ENCODE data around the gene SLC6A13.

The SLC6A13 gene

DNA sequence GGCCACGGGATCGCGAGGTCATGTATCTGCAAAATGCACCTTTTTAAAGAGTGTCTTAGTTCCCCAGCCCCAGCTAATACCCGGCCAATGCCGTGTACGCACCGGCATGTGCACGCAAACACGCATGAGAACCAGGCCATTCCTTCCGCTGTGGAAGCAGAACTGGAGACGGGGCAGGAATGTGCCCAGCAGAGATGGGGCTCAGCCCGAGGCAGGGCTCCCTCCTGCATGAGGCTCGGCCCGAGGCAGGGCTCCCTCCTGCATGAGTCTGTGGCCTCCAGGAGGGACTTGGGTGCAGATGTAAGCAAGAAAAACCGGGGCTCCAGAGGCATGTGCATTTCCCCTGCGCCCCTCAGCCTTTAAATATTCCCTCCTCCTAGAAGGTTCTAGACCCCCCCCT lies 86.9 kb downstream of the SLC6A13 start:
- no peaks in the 10 kb centered on the region for H3K27me3 ChIP-seq (ENCODE audit: insufficient read depth, low read depth)
- H3K4me3 ChIP-seq (IDR thresholded peaks at IDR 0.05; ENCODE audit: insufficient read depth, low read depth, low read length) = no peak overlapping the region
- H4K20me1 ChIP-seq (ENCODE audit: insufficient read depth) = no peaks in the 10 kb centered on the region
- H2AFZ ChIP-seq (ENCODE audit: low read depth) = no peak overlapping the region
- no peaks in the 10 kb centered on the region for H3K36me3 ChIP-seq (ENCODE audit: insufficient read depth)
- peaks cover 9% of the 10 kb centered on the region for H3K4me1 ChIP-seq (ENCODE audit: low read depth, poor library complexity, severe bottlenecking)
- no peak overlapping the region for H3K27ac ChIP-seq
- no peak overlapping the region for H3K9ac ChIP-seq
- H3K4me2 ChIP-seq = no peak overlapping the region; the same call in 1 of the 2 replicates
- H3K79me2 ChIP-seq (ENCODE audit: insufficient read depth, low read depth) = no peaks in the 10 kb centered on the region
- TF ChIP-seq CTCF (conservative IDR thresholded peaks at IDR 0.05; ENCODE audit: low read depth, low read length) = no peak

GRCh38 chr12:175250-175649 lies 87.4 kb downstream of the SLC6A13 start:
- no peaks in the 10 kb centered on the region for H3K27me3 ChIP-seq (ENCODE audit: insufficient read depth, low read depth)
- no peaks in the 10 kb centered on the region for H3K79me2 ChIP-seq (ENCODE audit: insufficient read depth, low read depth)
- H3K9ac ChIP-seq = no peak overlapping the region
- H2AFZ ChIP-seq (ENCODE audit: low read depth) = no peak overlapping the region
- no peaks in the 10 kb centered on the region for H4K20me1 ChIP-seq (ENCODE audit: insufficient read depth)
- peaks cover 9% of the 10 kb centered on the region for H3K4me1 ChIP-seq (ENCODE audit: low read depth, poor library complexity, severe bottlenecking)
- no peak overlapping the region for H3K27ac ChIP-seq
- H3K4me2 ChIP-seq = no peak overlapping the region
- no peaks in the 10 kb centered on the region for H3K36me3 ChIP-seq (ENCODE audit: insufficient read depth)
- H3K4me3 ChIP-seq (IDR thresholded peaks at IDR 0.05; ENCODE audit: insufficient read depth, low read depth, low read length) = no peak overlapping the region
- no peak for TF ChIP-seq CTCF (conservative IDR thresholded peaks at IDR 0.05; ENCODE audit: low read depth, low read length)

DNA sequence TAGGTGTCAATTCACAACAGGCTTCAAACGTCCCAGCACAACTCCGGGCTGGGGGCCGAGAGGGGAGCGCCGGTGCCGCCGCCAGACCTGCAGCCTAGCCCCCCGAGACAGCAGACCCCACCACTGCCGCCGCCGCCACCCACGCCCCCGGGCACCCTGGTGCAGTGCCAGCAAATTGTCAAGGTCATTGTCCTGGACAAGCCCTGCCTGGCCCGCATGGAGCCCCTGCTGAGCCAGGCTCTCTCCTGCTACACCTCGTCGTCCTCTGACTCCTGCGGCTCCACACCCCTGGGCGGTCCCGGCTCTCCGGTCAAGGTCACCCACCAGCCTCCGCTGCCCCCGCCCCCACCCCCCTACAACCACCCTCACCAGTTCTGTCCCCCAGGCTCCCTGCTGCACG lies 88.0 kb downstream of the SLC6A13 start:
- no peaks in the 10 kb centered on the region for H4K20me1 ChIP-seq (ENCODE audit: insufficient read depth)
- H2AFZ ChIP-seq (ENCODE audit: low read depth) = no peak overlapping the region
- peaks cover 9% of the 10 kb centered on the region for H3K4me1 ChIP-seq (ENCODE audit: low read depth, poor library complexity, severe bottlenecking)
- no peak overlapping the region for H3K27ac ChIP-seq
- H3K9ac ChIP-seq = no peak overlapping the region
- H3K27me3 ChIP-seq (ENCODE audit: insufficient read depth, low read depth) = no peaks in the 10 kb centered on the region
- no peaks in the 10 kb centered on the region for H3K36me3 ChIP-seq (ENCODE audit: insufficient read depth)
- no peak overlapping the region for H3K4me2 ChIP-seq
- no peak overlapping the region for H3K4me3 ChIP-seq (IDR thresholded peaks at IDR 0.05; ENCODE audit: insufficient read depth, low read depth, low read length)
- no peaks in the 10 kb centered on the region for H3K79me2 ChIP-seq (ENCODE audit: insufficient read depth, low read depth)
- no peak for TF ChIP-seq CTCF (conservative IDR thresholded peaks at IDR 0.05; ENCODE audit: low read depth, low read length)

DNA sequence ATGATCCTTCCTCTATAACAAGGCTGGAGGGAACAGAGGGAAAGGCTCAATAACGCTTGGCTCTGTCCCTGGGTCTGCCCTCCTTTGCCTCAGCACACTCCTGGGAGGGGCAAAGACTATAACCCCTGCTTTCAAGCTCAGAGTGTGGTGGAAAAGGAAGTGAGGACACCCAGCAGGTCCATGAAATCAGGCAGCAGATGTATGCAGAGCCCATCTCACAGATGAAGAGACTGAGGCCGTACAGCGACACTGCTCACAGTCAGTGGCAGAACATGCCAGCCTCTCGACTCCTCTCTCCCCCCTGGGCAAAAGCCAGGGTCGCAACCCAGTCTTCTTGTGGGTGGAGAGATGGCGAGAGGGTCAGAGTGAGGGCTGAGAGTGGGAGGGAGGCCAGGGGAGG lies 88.5 kb downstream of the SLC6A13 start:
- H3K36me3 ChIP-seq (ENCODE audit: insufficient read depth) = no peaks in the 10 kb centered on the region
- no peaks in the 10 kb centered on the region for H3K27me3 ChIP-seq (ENCODE audit: insufficient read depth, low read depth)
- no peak for TF ChIP-seq CTCF (conservative IDR thresholded peaks at IDR 0.05; ENCODE audit: low read depth, low read length)
- H3K9ac ChIP-seq = no peak overlapping the region
- no peak overlapping the region for H2AFZ ChIP-seq (ENCODE audit: low read depth)
- no peak overlapping the region for H3K4me3 ChIP-seq (IDR thresholded peaks at IDR 0.05; ENCODE audit: insufficient read depth, low read depth, low read length)
- H3K4me2 ChIP-seq = no peak overlapping the region
- H3K4me1 ChIP-seq (ENCODE audit: low read depth, poor library complexity, severe bottlenecking) = peaks cover 9% of the 10 kb centered on the region
- no peaks in the 10 kb centered on the region for H4K20me1 ChIP-seq (ENCODE audit: insufficient read depth)
- no peak overlapping the region for H3K27ac ChIP-seq
- no peaks in the 10 kb centered on the region for H3K79me2 ChIP-seq (ENCODE audit: insufficient read depth, low read depth)
